GM23338 (cell line): ENCODE data around the gene ZMYM4. TPM values are rescaled to one million over a fixed set of nuclear protein-coding genes. Genes with fewer than 3 reads are reported as not detected.

Experiments
- ATAC-seq: fragments of 200-7000 bp; cut with Tn5 transposase; 3 replicates; pipeline ENCODE4 v1.9.1; 2020
- DNase-seq: peaks from one replicate; pipeline ENCODE4 v3.0.0-alpha.2; 2015; ENCODE audit warnings: low spot score
- H2AFZ ChIP-seq: fragments of 200-600 bp; sonication (generic); 2 replicates; pipeline ENCODE4 v1.8.0; 2016; ENCODE audit warnings: antibody characterized with exemption, mild to moderate bottlenecking, moderate library complexity
- H3F3A ChIP-seq: fragments of 200-600 bp; sonication (generic); replicated peaks from 2 replicates; pipeline ENCODE4 v1.8.0; 2017; ENCODE audit warnings: antibody characterized with exemption, mixed run types, low read depth
- H3K27ac ChIP-seq: fragments of 200-600 bp; sonication (generic); 2 replicates; pipeline ENCODE4 v1.6.1; 2016; ENCODE audit warnings: low read depth
- H3K27me3 ChIP-seq: fragments of 200-600 bp; sonication (generic); 2 replicates; pipeline ENCODE4 v1.8.0; 2016; ENCODE audit warnings: mild to moderate bottlenecking, mixed run types, moderate library complexity; ENCODE audit not compliant: insufficient read depth
- H3K36me3 ChIP-seq: fragments of 200-600 bp; sonication (generic); 2 replicates; pipeline ENCODE4 v1.8.0; 2016; ENCODE audit warnings: mild to moderate bottlenecking; ENCODE audit not compliant: insufficient read depth
- H3K4me1 ChIP-seq: fragments of 200-600 bp; sonication (generic); 2 replicates; pipeline ENCODE4 v1.8.0; 2016; ENCODE audit warnings: mild to moderate bottlenecking, moderate library complexity; ENCODE audit not compliant: insufficient read depth
- H3K4me2 ChIP-seq: fragments of 200-600 bp; sonication (generic); 2 replicates; pipeline ENCODE4 v1.7.1; 2017; ENCODE audit warnings: mixed run types
- H3K4me3 ChIP-seq: fragments of 200-600 bp; sonication (generic); 2 replicates; pipeline ENCODE4 v1.6.1; 2016; ENCODE audit warnings: mixed run types
- H3K79me2 ChIP-seq: fragments of 200-600 bp; sonication (generic); replicated peaks from 2 replicates; pipeline ENCODE4 v1.8.0; 2017; ENCODE audit warnings: mild to moderate bottlenecking; ENCODE audit not compliant: insufficient read depth
- H3K9me2 ChIP-seq: fragments of 200-600 bp; sonication (generic); 2 replicates; pipeline ENCODE4 v1.8.0; 2017; ENCODE audit not compliant: insufficient read depth
- H4K20me1 ChIP-seq: fragments of 200-600 bp; sonication (generic); replicated peaks from 2 replicates; pipeline ENCODE4 v1.8.0; 2017; ENCODE audit warnings: mild to moderate bottlenecking; ENCODE audit not compliant: insufficient read depth
- H3K27ac Mint-ChIP-seq: 2 replicates; pipeline ENCODE4 v1.8.0; 2020; ENCODE audit warnings: inconsistent platforms, mild to moderate bottlenecking, moderate library complexity, mixed read lengths
- H3K27me3 Mint-ChIP-seq: 3 replicates; pipeline ENCODE4 v1.8.0; 2022; ENCODE audit warnings: low read depth, mild to moderate bottlenecking, moderate library complexity, mixed read lengths, inconsistent platforms; ENCODE audit not compliant: insufficient read depth, poor library complexity
- H3K36me3 Mint-ChIP-seq: 3 replicates; pipeline ENCODE4 v1.8.0; 2021; ENCODE audit warnings: low read depth, mild to moderate bottlenecking, inconsistent platforms, moderate library complexity, mixed read lengths
- H3K4me1 Mint-ChIP-seq: 3 replicates; pipeline ENCODE4 v1.8.0; 2020; ENCODE audit warnings: mild to moderate bottlenecking, inconsistent platforms, mixed read lengths
- H3K4me3 Mint-ChIP-seq: 3 replicates; pipeline ENCODE4 v1.8.0; 2021; ENCODE audit warnings: moderate library complexity, mild to moderate bottlenecking, inconsistent platforms, mixed read lengths
- H3K9me3 Mint-ChIP-seq: 3 replicates; pipeline ENCODE4 v1.8.0; 2020; ENCODE audit warnings: moderate library complexity, mild to moderate bottlenecking, inconsistent platforms, mixed read lengths
- CREB1 ChIP-seq: fragments of 250-450 bp; sonication (Bioruptor Pico); IDR thresholded peaks from 2 replicates; pipeline ENCODE4 v1.5.0; 2020; ENCODE audit warnings: low read depth, mild to moderate bottlenecking, moderate library complexity
- CTCF ChIP-seq, 2 experiments: fragments of 200-600 bp in 1 of 2; sonication (generic) in 1 of 2; conservative IDR thresholded peaks; 2 replicates each; pipeline versions ENCODE4 v1.5.1 to v1.6.1; 2016 to 2017; ENCODE audit warnings: antibody characterized with exemption in 2 of 2, low read depth in 2 of 2, mild to moderate bottlenecking in 2 of 2, moderate library complexity in 1 of 2
- ETS1 ChIP-seq: IDR thresholded peaks from 2 replicates; pipeline ENCODE4 v1.6.1; 2016; ENCODE audit warnings: antibody characterized with exemption
- EZH2phosphoT487 ChIP-seq: fragments of 200-600 bp; sonication (generic); IDR thresholded peaks from one replicate; pipeline ENCODE4 v1.8.1; 2018; ENCODE audit warnings: antibody characterized with exemption; ENCODE audit not compliant: unreplicated experiment
- REST ChIP-seq: IDR thresholded peaks from one replicate; pipeline ENCODE4 v1.6.1; 2018; ENCODE audit warnings: antibody characterized with exemption; ENCODE audit not compliant: unreplicated experiment
- STAT1 ChIP-seq: IDR thresholded peaks from one replicate; pipeline ENCODE4 v1.6.1; 2016; ENCODE audit warnings: antibody characterized with exemption; ENCODE audit not compliant: unreplicated experiment
- ZNF114 ChIP-seq: fragments of 250-450 bp; sonication (Bioruptor Pico); IDR thresholded peaks from 2 replicates; pipeline ENCODE4 v1.5.0; 2020; ENCODE audit warnings: mild to moderate bottlenecking, moderate library complexity
- ZNF462 ChIP-seq: fragments of 250-450 bp; sonication (Bioruptor Pico); IDR thresholded peaks from 2 replicates; pipeline ENCODE4 v1.5.0; 2020; ENCODE audit warnings: mild to moderate bottlenecking, moderate library complexity
- polyA plus RNA-seq: library from polyadenylated mRNA; unstranded; fragments of >200 nt; fragmentation: Nextera tagmentation; extraction: Ambion mirVana; gene quantifications from 2 replicates; pipeline ENCODE4 v1.2.1, GENCODE V29; 2016
- total RNA-seq: library from RNA; depleted of rRNA; stranded (reverse); fragments of >200 nt; shearing (Covaris generic); gene quantifications from 2 replicates; pipeline ENCODE4 v1.2.3, GENCODE V29; 2014

Gene ZMYM4
- total and polyA plus RNA-seq, 2 experiments from 2014 or later = 65.4 to 68.5 TPM

- no peak for TF ChIP-seq CTCF (conservative IDR thresholded peaks at IDR 0.05; ENCODE audit: low read depth in 2 of 2)
- TF ChIP-seq ZNF462 (CRISPR knock-in tag) = no peak
- TF ChIP-seq CREB1 (CRISPR knock-in tag) = no peak
Measured at GRCh38 chr1:35229587-35230360, 38.7 kb upstream of the ZMYM4 start (continued).

- ATAC-seq (no peak), DNase-seq (no peak)
- Histone ChIP-seq H3K36me3 (no peaks in the 10 kb centered on the region), H2AFZ (no peak overlapping the region), H3K9me2 (no peaks in the 10 kb centered on the region), H3K27me3 (no peaks in the 10 kb centered on the region), H3K4me3 (no peak overlapping the region), H4K20me1 (no peaks in the 10 kb centered on the region), H3K27ac (no peak overlapping the region), H3F3A (no peaks in the 10 kb centered on the region), H3K4me1 (no peaks in the 10 kb centered on the region), H3K79me2 (no peaks in the 10 kb centered on the region), H3K4me2 (no peak overlapping the region)
- TF ChIP-seq ZNF114 (CRISPR knock-in tag) (no peak), STAT1 (no peak), EZH2phosphoT487 (no peak), ETS1 (no peak), REST (no peak)
- no peaks in the 10 kb centered on the region for H3K9me3 Mint-ChIP-seq
- H3K4me3 Mint-ChIP-seq = no peak overlapping the region
- no peaks in the 10 kb centered on the region for H3K36me3 Mint-ChIP-seq
- H3K4me1 Mint-ChIP-seq = no peaks in the 10 kb centered on the region
- H3K27me3 Mint-ChIP-seq = no peaks in the 10 kb centered on the region
- H3K27ac Mint-ChIP-seq = no peak overlapping the region
Measured at GRCh38 chr1:35231287-35231686, 37.2 kb upstream of the ZMYM4 start.
